ENCODE measurements around the gene ARL13B.

DNA sequence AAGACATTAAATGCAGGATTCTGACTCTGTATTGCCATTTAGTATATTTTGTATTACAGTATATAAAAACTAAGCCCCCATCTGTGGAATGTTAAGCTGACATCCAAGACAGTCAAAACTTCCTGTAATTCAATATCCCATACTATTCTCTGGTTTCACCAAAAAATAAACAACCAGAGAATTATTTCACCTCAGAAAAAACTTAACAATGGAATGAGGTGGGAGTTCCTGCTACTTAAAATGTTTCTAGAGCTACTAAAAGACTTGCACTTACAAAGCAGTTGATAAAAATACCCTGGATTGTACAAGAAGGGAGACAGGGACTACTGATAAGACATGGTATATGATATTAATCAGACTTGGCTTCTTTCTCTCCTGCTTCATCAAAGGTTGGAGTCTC lies 8.3 kb downstream of the ARL13B start:
- no peak for TF ChIP-seq IRF2 (CRISPR knock-in tag; IDR thresholded peaks at IDR 0.05; ENCODE audit: borderline replicate concordance, low read depth)
- no peak for TF ChIP-seq FOXP1 (CRISPR knock-in tag; IDR thresholded peaks at IDR 0.05; ENCODE audit: borderline replicate concordance)
- TF ChIP-seq, protein P1, sequence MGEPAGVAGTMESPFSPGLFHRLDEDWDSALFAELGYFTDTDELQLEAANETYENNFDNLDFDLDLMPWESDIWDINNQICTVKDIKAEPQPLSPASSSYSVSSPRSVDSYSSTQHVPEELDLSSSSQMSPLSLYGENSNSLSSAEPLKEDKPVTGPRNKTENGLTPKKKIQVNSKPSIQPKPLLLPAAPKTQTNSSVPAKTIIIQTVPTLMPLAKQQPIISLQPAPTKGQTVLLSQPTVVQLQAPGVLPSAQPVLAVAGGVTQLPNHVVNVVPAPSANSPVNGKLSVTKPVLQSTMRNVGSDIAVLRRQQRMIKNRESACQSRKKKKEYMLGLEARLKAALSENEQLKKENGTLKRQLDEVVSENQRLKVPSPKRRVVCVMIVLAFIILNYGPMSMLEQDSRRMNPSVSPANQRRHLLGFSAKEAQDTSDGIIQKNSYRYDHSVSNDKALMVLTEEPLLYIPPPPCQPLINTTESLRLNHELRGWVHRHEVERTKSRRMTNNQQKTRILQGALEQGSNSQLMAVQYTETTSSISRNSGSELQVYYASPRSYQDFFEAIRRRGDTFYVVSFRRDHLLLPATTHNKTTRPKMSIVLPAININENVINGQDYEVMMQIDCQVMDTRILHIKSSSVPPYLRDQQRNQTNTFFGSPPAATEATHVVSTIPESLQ (CRISPR knock-in tag; IDR thresholded peaks at IDR 0.05), result no peak
- TF ChIP-seq, protein P2, sequence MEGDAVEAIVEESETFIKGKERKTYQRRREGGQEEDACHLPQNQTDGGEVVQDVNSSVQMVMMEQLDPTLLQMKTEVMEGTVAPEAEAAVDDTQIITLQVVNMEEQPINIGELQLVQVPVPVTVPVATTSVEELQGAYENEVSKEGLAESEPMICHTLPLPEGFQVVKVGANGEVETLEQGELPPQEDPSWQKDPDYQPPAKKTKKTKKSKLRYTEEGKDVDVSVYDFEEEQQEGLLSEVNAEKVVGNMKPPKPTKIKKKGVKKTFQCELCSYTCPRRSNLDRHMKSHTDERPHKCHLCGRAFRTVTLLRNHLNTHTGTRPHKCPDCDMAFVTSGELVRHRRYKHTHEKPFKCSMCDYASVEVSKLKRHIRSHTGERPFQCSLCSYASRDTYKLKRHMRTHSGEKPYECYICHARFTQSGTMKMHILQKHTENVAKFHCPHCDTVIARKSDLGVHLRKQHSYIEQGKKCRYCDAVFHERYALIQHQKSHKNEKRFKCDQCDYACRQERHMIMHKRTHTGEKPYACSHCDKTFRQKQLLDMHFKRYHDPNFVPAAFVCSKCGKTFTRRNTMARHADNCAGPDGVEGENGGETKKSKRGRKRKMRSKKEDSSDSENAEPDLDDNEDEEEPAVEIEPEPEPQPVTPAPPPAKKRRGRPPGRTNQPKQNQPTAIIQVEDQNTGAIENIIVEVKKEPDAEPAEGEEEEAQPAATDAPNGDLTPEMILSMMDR (IDR thresholded peaks at IDR 0.05), result no peak
- no peak for TF ChIP-seq ZNF121 (CRISPR knock-in tag; IDR thresholded peaks at IDR 0.05)
- TF ChIP-seq ESRRA (CRISPR knock-in tag; IDR thresholded peaks at IDR 0.05; ENCODE audit: borderline replicate concordance), result no peak
- TF ChIP-seq SP1 (CRISPR knock-in tag; conservative IDR thresholded peaks at IDR 0.05), result no peak
- no peak for TF ChIP-seq ETV6 (CRISPR knock-in tag; IDR thresholded peaks at IDR 0.05)
- TF ChIP-seq, protein P3, sequence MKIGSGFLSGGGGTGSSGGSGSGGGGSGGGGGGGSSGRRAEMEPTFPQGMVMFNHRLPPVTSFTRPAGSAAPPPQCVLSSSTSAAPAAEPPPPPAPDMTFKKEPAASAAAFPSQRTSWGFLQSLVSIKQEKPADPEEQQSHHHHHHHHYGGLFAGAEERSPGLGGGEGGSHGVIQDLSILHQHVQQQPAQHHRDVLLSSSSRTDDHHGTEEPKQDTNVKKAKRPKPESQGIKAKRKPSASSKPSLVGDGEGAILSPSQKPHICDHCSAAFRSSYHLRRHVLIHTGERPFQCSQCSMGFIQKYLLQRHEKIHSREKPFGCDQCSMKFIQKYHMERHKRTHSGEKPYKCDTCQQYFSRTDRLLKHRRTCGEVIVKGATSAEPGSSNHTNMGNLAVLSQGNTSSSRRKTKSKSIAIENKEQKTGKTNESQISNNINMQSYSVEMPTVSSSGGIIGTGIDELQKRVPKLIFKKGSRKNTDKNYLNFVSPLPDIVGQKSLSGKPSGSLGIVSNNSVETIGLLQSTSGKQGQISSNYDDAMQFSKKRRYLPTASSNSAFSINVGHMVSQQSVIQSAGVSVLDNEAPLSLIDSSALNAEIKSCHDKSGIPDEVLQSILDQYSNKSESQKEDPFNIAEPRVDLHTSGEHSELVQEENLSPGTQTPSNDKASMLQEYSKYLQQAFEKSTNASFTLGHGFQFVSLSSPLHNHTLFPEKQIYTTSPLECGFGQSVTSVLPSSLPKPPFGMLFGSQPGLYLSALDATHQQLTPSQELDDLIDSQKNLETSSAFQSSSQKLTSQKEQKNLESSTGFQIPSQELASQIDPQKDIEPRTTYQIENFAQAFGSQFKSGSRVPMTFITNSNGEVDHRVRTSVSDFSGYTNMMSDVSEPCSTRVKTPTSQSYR (CRISPR knock-in tag; IDR thresholded peaks at IDR 0.05), result no peak
- no peak for TF ChIP-seq CREB1 (CRISPR knock-in tag; IDR thresholded peaks at IDR 0.05)
- TF ChIP-seq, protein P4, sequence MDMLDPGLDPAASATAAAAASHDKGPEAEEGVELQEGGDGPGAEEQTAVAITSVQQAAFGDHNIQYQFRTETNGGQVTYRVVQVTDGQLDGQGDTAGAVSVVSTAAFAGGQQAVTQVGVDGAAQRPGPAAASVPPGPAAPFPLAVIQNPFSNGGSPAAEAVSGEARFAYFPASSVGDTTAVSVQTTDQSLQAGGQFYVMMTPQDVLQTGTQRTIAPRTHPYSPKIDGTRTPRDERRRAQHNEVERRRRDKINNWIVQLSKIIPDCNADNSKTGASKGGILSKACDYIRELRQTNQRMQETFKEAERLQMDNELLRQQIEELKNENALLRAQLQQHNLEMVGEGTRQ (CRISPR knock-in tag; IDR thresholded peaks at IDR 0.05), result no peak

All from WTC11 (cell line).